Peyer's patch (tissue), 4 donors: ENCODE measurements around the gene ANKRD44.

Experiments used
- POLR2A ChIP-seq, 2 donors: fragments of 450-650 bp; IDR thresholded peaks; one replicate each; pipeline ENCODE4 v1.5.1; 2017; ENCODE audit warnings: antibody characterized with exemption in 2 of 2, mild to moderate bottlenecking in 2 of 2, moderate library complexity in 2 of 2
- TF ChIP-seq, protein P1 (sequence below), 6 experiments: fragments of 450-650 bp in 4 of 6; fragments of 200-600 bp in 2 of 6; sonication (generic) in 1 of 6; IDR thresholded peaks; one replicate each; pipeline ENCODE4 v1.5.1; 2017 to 2019; ENCODE audit warnings: antibody characterized with exemption in 6 of 6, mild to moderate bottlenecking in 3 of 6, moderate library complexity in 1 of 6

DNA sequence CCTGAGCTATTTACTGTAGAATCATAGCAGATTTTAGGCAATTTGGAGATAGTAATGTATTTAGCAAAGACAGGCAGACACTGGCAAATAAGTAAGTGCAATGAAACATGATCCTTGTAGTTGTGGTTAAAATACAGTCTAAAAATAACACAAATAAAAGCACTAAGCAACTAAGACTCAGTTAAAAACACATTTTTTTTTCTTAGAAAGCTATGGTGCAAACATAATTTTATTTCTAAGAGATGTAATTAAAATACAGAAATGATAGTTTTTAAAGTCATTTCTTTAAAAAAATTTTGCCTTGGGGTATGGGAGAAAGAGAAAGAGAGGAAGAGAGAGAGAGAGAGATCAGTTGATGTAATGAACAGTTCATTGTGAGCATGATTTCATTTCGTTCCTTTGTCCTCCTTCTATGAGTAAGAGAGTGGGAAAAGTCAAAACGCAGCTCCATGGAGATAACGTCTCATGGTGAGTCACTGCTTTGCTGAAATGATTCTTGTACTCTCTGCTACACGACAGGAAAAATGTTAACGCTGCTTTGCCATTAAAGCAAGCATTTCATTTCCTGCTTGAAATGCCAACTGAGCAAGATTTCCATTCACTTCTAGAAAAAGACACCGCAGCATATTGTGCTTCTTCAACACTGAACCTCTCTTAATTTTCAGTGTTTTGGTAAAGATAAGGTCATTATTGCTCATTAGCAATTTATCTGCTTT, 322.8 kb downstream of the ANKRD44 start:
- TF ChIP-seq, protein P1, sequence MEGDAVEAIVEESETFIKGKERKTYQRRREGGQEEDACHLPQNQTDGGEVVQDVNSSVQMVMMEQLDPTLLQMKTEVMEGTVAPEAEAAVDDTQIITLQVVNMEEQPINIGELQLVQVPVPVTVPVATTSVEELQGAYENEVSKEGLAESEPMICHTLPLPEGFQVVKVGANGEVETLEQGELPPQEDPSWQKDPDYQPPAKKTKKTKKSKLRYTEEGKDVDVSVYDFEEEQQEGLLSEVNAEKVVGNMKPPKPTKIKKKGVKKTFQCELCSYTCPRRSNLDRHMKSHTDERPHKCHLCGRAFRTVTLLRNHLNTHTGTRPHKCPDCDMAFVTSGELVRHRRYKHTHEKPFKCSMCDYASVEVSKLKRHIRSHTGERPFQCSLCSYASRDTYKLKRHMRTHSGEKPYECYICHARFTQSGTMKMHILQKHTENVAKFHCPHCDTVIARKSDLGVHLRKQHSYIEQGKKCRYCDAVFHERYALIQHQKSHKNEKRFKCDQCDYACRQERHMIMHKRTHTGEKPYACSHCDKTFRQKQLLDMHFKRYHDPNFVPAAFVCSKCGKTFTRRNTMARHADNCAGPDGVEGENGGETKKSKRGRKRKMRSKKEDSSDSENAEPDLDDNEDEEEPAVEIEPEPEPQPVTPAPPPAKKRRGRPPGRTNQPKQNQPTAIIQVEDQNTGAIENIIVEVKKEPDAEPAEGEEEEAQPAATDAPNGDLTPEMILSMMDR (IDR thresholded peaks at IDR 0.05), result no peak
- no peak for TF ChIP-seq POLR2A (IDR thresholded peaks at IDR 0.05)
